Muscle of leg (tissue), 11 donors: Measurements from ENCODE around the gene MRPL36. TPM values are rescaled to one million over a fixed set of nuclear protein-coding genes. Genes with fewer than 3 reads are reported as not detected.

Experiments
- DNase-seq: peaks from one replicate; pipeline ENCODE4 v3.0.0; 2013
- H3K27ac ChIP-seq: one replicate; pipeline ENCODE4 v1.5.1; 2013; ENCODE audit warnings: mild to moderate bottlenecking, low read length, control low read depth
- H3K27me3 ChIP-seq: one replicate; pipeline ENCODE4 v1.6.1; 2013; ENCODE audit warnings: low read length; ENCODE audit not compliant: control insufficient read depth, insufficient read depth
- H3K36me3 ChIP-seq: one replicate; pipeline ENCODE4 v1.6.1; 2013; ENCODE audit warnings: low read length; ENCODE audit not compliant: control insufficient read depth, insufficient read depth
- H3K4me1 ChIP-seq: one replicate; pipeline ENCODE4 v1.6.1; 2013; ENCODE audit warnings: low read length; ENCODE audit not compliant: control insufficient read depth, insufficient read depth
- H3K4me3 ChIP-seq: one replicate; pipeline ENCODE4 v1.5.1; 2013; ENCODE audit warnings: low read length, control low read depth
- H3K9me3 ChIP-seq: replicated peaks from 2 replicates; pipeline ENCODE4 v1.6.1; 2013; ENCODE audit warnings: low read depth, low read length; ENCODE audit not compliant: control insufficient read depth
- WGBS: methylation state at CpG from one replicate; pipeline ENCODE4 v1.1.5; 2013; ENCODE audit warnings: missing lambda C conversion rate; ENCODE audit not compliant: insufficient coverage; 5-methylcytosine and 5-hydroxymethylcytosine counted together
- polyA plus RNA-seq, 8 donors: library from polyadenylated mRNA; unstranded; fragments of 120-200 nt; gene quantifications; one replicate each; pipeline versions ENCODE4 v1.2.1 to v1.2.3, GENCODE V29; 2013; ENCODE audit warnings: inconsistent platforms in 1 of 8, low replicate concordance in 1 of 8; ENCODE audit not compliant: insufficient read length in 8 of 8, insufficient read depth in 1 of 8
- total RNA-seq: library from RNA; stranded (reverse); fragments of 120-200 nt; gene quantifications from one replicate; pipeline ENCODE4 v1.2.4, GENCODE V29; 2013

The MRPL36 gene
- total and polyA plus RNA-seq, 9 donors = 24.2 to 48.1 (median 34.3) TPM

- H3K27ac ChIP-seq = no peak overlapping the region
- H3K9me3 ChIP-seq = no peaks in the 10 kb centered on the region
- H3K4me1 ChIP-seq = peaks cover 37% of the 10 kb centered on the region
- no peak for DNase-seq
- no peak overlapping the region for H3K4me3 ChIP-seq
- H3K36me3 ChIP-seq = peaks cover 30% of the 10 kb centered on the region
- 88% methylated on average over 10 of the region's 11 CpGs for WGBS
- H3K27me3 ChIP-seq = no peaks in the 10 kb centered on the region
Measured at GRCh38 chr5:1797855-1798254, 1.8 kb downstream of the MRPL36 start.

- no peak for DNase-seq
- H3K4me1 ChIP-seq = peaks cover 41% of the 10 kb centered on the region
- no peak overlapping the region for H3K27ac ChIP-seq
- no peaks in the 10 kb centered on the region for H3K27me3 ChIP-seq
- no peaks in the 10 kb centered on the region for H3K9me3 ChIP-seq
- WGBS = 96% methylated on average over 6 of the region's 18 CpGs
- H3K36me3 ChIP-seq = peaks cover 29% of the 10 kb centered on the region
- no peak overlapping the region for H3K4me3 ChIP-seq
Measured at GRCh38 chr5:1797103-1797800, 2.4 kb downstream of the MRPL36 start.

- Histone ChIP-seq H3K4me3 (no peak overlapping the region), H3K9me3 (no peaks in the 10 kb centered on the region), H3K27ac (no peak overlapping the region), H3K4me1 (peaks cover 38% of the 10 kb centered on the region), H3K36me3 (peaks cover 29% of the 10 kb centered on the region), H3K27me3 (no peaks in the 10 kb centered on the region)
- WGBS = 90% methylated on average over 21 of the region's 21 CpGs
- no peak for DNase-seq
Measured at GRCh38 chr5:1796371-1797102, 3.1 kb downstream of the MRPL36 start.

GRCh38 chr5:1795931-1796330 is 3.7 kb downstream of the MRPL36 start:
- no peak overlapping the region for H3K27ac ChIP-seq
- WGBS = 75% methylated on average over 6 of the region's 8 CpGs
- peaks cover 38% of the 10 kb centered on the region for H3K4me1 ChIP-seq
- H3K36me3 ChIP-seq = peaks cover 29% of the 10 kb centered on the region
- no peak for DNase-seq
- no peaks in the 10 kb centered on the region for H3K27me3 ChIP-seq
- no peak overlapping the region for H3K4me3 ChIP-seq
- H3K9me3 ChIP-seq = no peaks in the 10 kb centered on the region

- no peak overlapping the region for H3K4me3 ChIP-seq
- H3K4me1 ChIP-seq = peaks cover 39% of the 10 kb centered on the region
- WGBS = 81% methylated on average over 9 of the region's 13 CpGs
- no peaks in the 10 kb centered on the region for H3K9me3 ChIP-seq
- H3K27me3 ChIP-seq = no peaks in the 10 kb centered on the region
- peaks cover 29% of the 10 kb centered on the region for H3K36me3 ChIP-seq
- no peak for DNase-seq
- no peak overlapping the region for H3K27ac ChIP-seq
Measured at GRCh38 chr5:1795506-1795905, 4.1 kb downstream of the MRPL36 start.

GRCh38 chr5:1794901-1795290 is 4.7 kb downstream of the MRPL36 start:
- Histone ChIP-seq H3K27me3 (no peaks in the 10 kb centered on the region), H3K36me3 (peaks cover 29% of the 10 kb centered on the region), H3K27ac (peak overlapping the region; percentile 20), H3K4me1 (peaks cover 36% of the 10 kb centered on the region), H3K9me3 (no peaks in the 10 kb centered on the region), H3K4me3 (no peak overlapping the region)
- no peak for DNase-seq
- WGBS = 77% methylated on average over 11 of the region's 17 CpGs

GRCh38 chr5:1793966-1794900 is 5.4 kb downstream of the MRPL36 start:
- peak overlapping the region; percentile 74 for H3K27ac ChIP-seq
- peaks cover 36% of the 10 kb centered on the region for H3K4me1 ChIP-seq
- no peaks in the 10 kb centered on the region for H3K27me3 ChIP-seq
- H3K9me3 ChIP-seq = no peaks in the 10 kb centered on the region
- peaks cover 29% of the 10 kb centered on the region for H3K36me3 ChIP-seq
- peak; percentile 15 for DNase-seq
- 74% methylated on average over 26 of the region's 33 CpGs for WGBS
- H3K4me3 ChIP-seq = no peak overlapping the region

- DNase-seq = peak; percentile 79
- H3K4me3 ChIP-seq = no peak overlapping the region
- peaks cover 25% of the 10 kb centered on the region for H3K36me3 ChIP-seq
- H3K9me3 ChIP-seq = no peaks in the 10 kb centered on the region
- peaks cover 30% of the 10 kb centered on the region for H3K4me1 ChIP-seq
- H3K27ac ChIP-seq = peak overlapping the region; percentile 74
- no peaks in the 10 kb centered on the region for H3K27me3 ChIP-seq
- 33% methylated on average over 7 of the region's 10 CpGs for WGBS
Measured at GRCh38 chr5:1793301-1793740, 6.3 kb downstream of the MRPL36 start.

GRCh38 chr5:1792842-1793266 is 6.8 kb downstream of the MRPL36 start:
- WGBS = 62% methylated on average over 7 of the region's 8 CpGs
- H3K27ac ChIP-seq = peak overlapping the region; percentile 74
- peaks cover 22% of the 10 kb centered on the region for H3K36me3 ChIP-seq
- H3K9me3 ChIP-seq = no peaks in the 10 kb centered on the region
- DNase-seq = peak; percentile 50
- H3K4me1 ChIP-seq = peaks cover 30% of the 10 kb centered on the region
- no peak overlapping the region for H3K4me3 ChIP-seq
- no peaks in the 10 kb centered on the region for H3K27me3 ChIP-seq

- Histone ChIP-seq H3K36me3 (peaks cover 5% of the 10 kb centered on the region), H3K9me3 (no peaks in the 10 kb centered on the region), H3K4me1 (peaks cover 30% of the 10 kb centered on the region), H3K4me3 (no peak overlapping the region), H3K27me3 (no peaks in the 10 kb centered on the region), H3K27ac (no peak overlapping the region)
- DNase-seq = no peak
- WGBS = 80% methylated on average over 2 of the region's 3 CpGs
Measured at GRCh38 chr5:1791176-1791575, 8.5 kb downstream of the MRPL36 start.
